Measurements from ENCODE around the gene CSTPP1.

DNA sequence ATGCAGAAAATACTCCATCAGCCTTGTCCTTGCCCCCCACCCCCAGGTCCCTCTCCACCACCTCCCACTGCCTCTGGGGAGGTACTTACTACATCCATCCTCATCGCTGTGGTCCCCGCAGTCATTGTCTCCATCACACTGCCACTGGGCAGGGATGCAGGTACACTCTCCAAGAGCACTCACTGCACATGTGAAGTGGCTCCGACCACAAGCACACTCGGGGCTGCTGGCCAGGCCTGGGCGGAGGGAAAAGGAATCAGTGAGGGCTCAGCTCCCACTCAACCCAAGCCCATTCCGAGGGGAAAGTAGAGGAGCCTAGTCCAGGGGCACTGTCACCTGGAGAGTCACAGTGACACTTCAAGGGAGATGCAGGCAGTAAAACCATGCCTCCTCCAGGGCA is 33.9 kb upstream of the CSTPP1 start:
- TF ChIP-seq POLR2AphosphoS5 (IDR thresholded peaks at IDR 0.05) (no peak), POLR2A (IDR thresholded peaks at IDR 0.05; ENCODE audit: low read depth) (no peak)
- TF ChIP-seq, protein P1, sequence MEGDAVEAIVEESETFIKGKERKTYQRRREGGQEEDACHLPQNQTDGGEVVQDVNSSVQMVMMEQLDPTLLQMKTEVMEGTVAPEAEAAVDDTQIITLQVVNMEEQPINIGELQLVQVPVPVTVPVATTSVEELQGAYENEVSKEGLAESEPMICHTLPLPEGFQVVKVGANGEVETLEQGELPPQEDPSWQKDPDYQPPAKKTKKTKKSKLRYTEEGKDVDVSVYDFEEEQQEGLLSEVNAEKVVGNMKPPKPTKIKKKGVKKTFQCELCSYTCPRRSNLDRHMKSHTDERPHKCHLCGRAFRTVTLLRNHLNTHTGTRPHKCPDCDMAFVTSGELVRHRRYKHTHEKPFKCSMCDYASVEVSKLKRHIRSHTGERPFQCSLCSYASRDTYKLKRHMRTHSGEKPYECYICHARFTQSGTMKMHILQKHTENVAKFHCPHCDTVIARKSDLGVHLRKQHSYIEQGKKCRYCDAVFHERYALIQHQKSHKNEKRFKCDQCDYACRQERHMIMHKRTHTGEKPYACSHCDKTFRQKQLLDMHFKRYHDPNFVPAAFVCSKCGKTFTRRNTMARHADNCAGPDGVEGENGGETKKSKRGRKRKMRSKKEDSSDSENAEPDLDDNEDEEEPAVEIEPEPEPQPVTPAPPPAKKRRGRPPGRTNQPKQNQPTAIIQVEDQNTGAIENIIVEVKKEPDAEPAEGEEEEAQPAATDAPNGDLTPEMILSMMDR (IDR thresholded peaks at IDR 0.05), result no peak

Measured in esophagus muscularis mucosa (tissue), 3 donors.